ENCODE results near the gene THAP4.

THAP4 gene

DNA sequence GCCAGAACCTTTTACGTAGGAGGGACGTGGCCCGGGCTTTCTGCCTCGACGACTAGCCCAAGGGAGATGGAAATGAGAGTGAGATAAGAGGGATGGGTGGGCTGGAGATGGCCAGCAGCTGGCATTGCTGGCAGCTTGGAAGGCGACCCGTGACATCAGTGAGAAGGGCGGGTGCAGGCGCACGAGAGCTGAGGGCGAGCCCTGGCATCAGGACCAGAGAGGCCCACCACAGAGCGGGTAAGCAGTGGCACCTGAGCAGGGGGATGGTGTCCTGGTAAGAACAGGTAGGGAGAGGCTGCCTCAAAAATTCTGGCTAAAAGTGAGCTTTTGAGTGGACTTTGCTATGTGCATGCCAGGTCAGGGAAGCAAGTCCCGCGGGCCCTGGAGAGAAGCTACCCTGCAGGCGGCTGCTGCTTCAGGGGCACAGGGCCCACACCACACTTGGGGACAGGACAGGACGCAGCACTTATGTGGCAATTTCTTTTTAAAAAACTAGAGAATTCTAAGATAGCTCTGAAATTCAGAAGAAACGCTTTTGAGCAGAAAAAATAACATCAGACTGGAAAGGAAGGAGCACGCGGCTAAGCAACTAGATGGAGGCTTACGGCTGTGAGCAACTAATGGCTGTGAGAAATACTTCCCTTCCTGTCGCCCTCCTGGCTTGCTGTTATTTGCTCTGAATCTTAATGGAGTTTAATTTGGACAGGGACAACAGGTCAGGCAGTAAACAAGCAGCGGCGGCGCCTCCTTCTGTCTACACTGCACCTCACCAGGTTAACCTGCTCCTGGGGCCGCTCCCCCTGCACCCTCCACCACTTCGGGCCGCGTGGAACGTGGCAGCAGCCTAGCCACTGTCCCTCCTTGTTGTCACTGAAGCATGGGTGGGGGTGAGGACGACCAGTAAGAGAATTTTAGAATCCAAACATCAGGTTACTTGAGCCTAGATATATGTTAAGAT lies 20.5 kb downstream of the THAP4 start:
- POLR2A ChIA-PET: no interaction called here
- TF ChIP-seq, protein P1, sequence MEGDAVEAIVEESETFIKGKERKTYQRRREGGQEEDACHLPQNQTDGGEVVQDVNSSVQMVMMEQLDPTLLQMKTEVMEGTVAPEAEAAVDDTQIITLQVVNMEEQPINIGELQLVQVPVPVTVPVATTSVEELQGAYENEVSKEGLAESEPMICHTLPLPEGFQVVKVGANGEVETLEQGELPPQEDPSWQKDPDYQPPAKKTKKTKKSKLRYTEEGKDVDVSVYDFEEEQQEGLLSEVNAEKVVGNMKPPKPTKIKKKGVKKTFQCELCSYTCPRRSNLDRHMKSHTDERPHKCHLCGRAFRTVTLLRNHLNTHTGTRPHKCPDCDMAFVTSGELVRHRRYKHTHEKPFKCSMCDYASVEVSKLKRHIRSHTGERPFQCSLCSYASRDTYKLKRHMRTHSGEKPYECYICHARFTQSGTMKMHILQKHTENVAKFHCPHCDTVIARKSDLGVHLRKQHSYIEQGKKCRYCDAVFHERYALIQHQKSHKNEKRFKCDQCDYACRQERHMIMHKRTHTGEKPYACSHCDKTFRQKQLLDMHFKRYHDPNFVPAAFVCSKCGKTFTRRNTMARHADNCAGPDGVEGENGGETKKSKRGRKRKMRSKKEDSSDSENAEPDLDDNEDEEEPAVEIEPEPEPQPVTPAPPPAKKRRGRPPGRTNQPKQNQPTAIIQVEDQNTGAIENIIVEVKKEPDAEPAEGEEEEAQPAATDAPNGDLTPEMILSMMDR (IDR thresholded peaks at IDR 0.05; ENCODE audit: insufficient read depth, low read length, missing control alignments): no peak
- CTCF ChIA-PET: interaction anchor here (0.7 kb wide), 1 partner anchor 10 kb away, joined by 3 read pairs; no protein-coding TSS in a partner anchor
- DNase-seq (ENCODE audit: low read depth, low spot score): no peak
- no peak overlapping the region for H3K4me3 ChIP-seq (ENCODE audit: low read depth, low read length)

DNA sequence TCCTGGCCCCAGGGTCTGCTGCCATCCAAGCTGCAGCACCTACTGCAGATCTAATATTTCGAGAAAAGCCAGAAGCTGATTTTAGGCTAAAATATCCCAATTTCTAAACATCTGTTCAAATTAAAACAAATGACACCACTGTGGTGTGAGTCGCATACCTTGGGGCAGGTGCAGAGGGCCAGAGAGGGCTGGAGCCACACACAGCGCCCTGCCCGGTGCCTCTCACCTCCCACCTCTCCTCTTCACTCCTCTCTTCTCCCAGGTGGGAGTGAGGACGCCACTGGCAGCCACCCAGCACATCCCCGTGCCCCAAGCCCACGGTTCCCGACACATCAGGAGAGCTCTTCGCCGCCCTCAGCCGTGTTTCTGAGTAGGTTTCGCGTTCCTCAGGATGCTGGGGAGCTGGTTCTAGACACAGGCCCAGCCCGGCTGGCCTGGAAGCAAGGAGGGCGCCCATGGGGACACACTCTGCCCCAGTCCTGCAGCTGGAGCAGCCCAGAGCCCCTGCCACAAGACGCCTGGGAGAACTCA lies 21.4 kb downstream of the THAP4 start:
- H3K4me3 ChIP-seq (ENCODE audit: low read depth, low read length): no peak overlapping the region
- POLR2A ChIA-PET: no interaction called here
- TF ChIP-seq, protein P1 (IDR thresholded peaks at IDR 0.05; ENCODE audit: insufficient read depth, low read length, missing control alignments): no peak
- DNase-seq (ENCODE audit: low read depth, low spot score): no peak
- CTCF ChIA-PET: no interaction called here

DNA sequence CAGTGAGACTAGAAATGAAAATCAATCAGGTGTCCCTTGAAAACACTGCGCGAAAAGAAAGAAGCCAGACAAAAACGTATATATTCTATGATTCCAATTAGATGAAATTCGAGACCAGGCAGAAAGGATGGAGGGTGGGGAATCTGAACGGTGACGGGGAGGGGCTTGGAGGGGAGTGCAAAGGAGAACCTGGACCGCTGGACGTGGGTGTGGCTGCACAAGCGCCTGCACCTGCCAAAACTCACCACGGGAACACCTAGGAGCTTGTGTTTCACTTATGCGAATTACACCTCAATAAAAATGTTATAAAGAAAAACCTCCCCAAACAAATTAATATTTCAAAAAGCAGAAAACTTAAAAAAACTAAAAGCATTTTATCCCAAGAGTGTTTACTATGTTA lies 21.9 kb downstream of the THAP4 start:
- TF ChIP-seq, protein P1 (IDR thresholded peaks at IDR 0.05; ENCODE audit: insufficient read depth, low read length, missing control alignments): no peak
- no peak overlapping the region for H3K4me3 ChIP-seq (ENCODE audit: low read depth, low read length)
- CTCF ChIA-PET: no interaction called here
- no peak for DNase-seq (ENCODE audit: low read depth, low spot score)
- POLR2A ChIA-PET: no interaction called here

DNA sequence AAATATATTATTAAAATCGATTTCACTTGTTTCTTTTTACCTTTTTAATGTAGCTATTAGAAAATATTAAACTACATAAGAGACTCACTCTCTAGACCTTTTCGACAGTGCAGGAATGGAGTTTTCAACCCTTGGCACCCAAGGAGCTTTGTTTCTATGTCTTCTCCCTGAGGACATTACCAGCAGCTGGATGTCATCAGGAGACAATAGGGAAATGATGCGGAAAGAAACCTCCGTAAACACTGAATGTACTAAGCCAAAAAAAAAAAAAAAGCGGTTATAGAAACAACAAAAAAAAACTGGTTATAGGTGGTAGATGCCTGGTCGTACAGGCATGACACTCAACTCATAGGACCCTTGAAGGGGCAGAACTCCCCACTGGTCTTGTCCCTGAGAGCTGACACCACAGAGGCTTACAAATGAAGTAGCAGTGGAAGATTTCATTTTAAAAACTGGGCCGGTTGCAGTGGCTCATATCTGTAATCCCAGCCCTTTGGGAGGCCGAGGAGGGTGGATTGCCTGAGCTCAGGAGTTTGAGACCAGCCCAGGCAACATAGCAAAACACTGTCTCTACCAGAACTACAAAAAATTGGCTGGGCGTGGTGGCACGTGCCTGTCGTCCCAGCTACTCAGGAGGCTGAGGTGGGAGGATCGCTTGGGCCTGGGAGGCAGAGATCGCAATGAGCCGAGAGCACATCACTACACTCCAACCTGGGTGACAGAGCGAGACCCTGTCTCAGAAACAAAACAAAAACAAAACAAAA lies 23.8 kb downstream of the THAP4 start:
- TF ChIP-seq, protein P1 (IDR thresholded peaks at IDR 0.05; ENCODE audit: insufficient read depth, low read length, missing control alignments): no peak
- POLR2A ChIA-PET: interaction anchor here (0.6 kb wide), 1 partner anchor 79 kb away, joined by 3 read pairs; no protein-coding TSS in a partner anchor
- DNase-seq (ENCODE audit: low read depth, low spot score): no peak
- CTCF ChIA-PET: interaction anchor here (1.0 to 1.9 kb wide), 6 partner anchors 9 to 107 kb away, joined by 3 to 5 read pairs (median 3); no protein-coding TSS in a partner anchor
- H3K4me3 ChIP-seq (ENCODE audit: low read depth, low read length): no peak overlapping the region

DNA sequence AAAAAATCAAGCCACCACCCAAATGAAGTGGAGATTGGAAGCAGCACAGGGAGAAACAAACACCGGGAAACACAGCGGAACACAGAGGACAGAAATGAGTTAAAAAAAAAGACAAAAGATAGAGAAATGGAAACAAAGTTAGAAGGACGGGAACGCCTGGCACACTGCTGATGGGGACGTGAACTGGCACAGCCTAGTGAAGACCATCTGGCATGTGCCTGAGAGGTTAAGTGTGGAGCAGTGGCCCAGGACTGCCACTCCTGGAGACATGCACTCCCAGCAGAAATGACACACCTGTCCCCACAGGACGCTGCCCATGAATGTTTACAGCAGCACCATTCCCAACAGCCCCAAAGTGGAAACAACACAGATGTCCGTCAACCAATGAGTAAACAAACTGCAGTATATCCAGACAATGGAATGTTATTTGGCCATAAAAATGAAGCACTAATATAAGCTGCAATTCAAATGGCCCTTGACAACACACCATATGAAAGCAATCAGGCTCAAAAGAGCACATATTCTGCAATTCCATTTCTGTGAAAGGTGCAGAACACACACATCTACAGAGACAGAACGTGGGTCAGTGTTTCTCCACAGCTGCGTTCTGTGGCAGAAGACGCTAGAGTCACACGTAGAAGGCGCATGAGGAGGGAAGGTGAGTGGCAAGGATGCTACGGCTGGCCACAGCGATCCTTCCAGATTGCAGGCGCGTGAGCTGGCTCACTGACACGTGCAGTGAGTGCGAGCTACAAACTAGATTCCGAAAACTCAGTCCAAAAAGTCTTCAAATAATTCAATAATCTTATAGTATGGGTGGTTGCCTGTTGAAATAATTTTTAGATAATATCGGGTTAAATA lies 24.6 kb downstream of the THAP4 start:
- DNase-seq (ENCODE audit: low read depth, low spot score): no peak
- TF ChIP-seq, protein P1 (IDR thresholded peaks at IDR 0.05; ENCODE audit: insufficient read depth, low read length, missing control alignments): no peak
- CTCF ChIA-PET: interaction anchor here (1.0 to 1.9 kb wide), 5 partner anchors 10 to 106 kb away, joined by 3 to 5 read pairs (median 3); no protein-coding TSS in a partner anchor
- H3K4me3 ChIP-seq (ENCODE audit: low read depth, low read length): no peak overlapping the region
- POLR2A ChIA-PET: no interaction called here
